ENCODE measurements around the gene TSPAN31. TPM values are rescaled to one million over a fixed set of nuclear protein-coding genes. Genes with fewer than 3 reads are reported as not detected.

The TSPAN31 gene
- total and polyA plus RNA-seq, 7 donors = 12.0 to 85.8 (median 43.2) TPM

DNA sequence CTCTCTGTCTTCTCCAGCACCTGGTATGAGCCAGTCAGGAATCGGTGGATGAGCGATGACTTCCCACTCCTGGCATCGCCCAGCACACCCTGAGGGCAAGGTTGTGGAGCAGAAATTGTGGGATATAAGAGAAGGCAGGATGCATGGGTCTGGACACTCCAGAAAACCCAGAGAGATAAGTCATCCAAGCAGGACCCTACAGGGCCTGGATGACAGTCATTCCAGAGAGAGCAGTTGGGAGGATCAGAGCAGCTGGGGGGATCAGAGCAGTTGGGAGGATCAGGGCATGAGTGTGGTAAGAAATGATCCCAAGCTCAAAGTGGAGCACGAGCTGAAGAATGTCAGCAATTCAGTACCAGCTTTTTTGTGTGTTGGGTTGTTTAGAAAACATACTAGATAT is 10.2 kb upstream of the TSPAN31 start:
- 80 to 85% methylated on average over 4 of the region's 4 CpGs for WGBS, 2 donors
- intact Hi-C loops (cut with DNase I) = no loop called here
- peaks cover 52 to 85% (median 64%) of the 10 kb centered on the region in 3 donors for H3K27me3 ChIP-seq
- peaks cover 0 to 39% (median 38%) of the 10 kb centered on the region in 4 donors for H3K4me1 ChIP-seq
- no peak overlapping the region for H3K4me3 ChIP-seq
- no peak overlapping the region for H3K27ac ChIP-seq
- no peaks in the 10 kb centered on the region for H3K9me3 ChIP-seq
- no peak for TF ChIP-seq EP300 (IDR thresholded peaks at IDR 0.05)
- TF ChIP-seq POLR2AphosphoS5 (IDR thresholded peaks at IDR 0.05) = no peak
- TF ChIP-seq, protein P1, sequence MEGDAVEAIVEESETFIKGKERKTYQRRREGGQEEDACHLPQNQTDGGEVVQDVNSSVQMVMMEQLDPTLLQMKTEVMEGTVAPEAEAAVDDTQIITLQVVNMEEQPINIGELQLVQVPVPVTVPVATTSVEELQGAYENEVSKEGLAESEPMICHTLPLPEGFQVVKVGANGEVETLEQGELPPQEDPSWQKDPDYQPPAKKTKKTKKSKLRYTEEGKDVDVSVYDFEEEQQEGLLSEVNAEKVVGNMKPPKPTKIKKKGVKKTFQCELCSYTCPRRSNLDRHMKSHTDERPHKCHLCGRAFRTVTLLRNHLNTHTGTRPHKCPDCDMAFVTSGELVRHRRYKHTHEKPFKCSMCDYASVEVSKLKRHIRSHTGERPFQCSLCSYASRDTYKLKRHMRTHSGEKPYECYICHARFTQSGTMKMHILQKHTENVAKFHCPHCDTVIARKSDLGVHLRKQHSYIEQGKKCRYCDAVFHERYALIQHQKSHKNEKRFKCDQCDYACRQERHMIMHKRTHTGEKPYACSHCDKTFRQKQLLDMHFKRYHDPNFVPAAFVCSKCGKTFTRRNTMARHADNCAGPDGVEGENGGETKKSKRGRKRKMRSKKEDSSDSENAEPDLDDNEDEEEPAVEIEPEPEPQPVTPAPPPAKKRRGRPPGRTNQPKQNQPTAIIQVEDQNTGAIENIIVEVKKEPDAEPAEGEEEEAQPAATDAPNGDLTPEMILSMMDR (IDR thresholded peaks at IDR 0.05) = no peak
- TF ChIP-seq POLR2A (IDR thresholded peaks at IDR 0.05) = no peak
- H3K36me3 ChIP-seq = no peaks in the 10 kb centered on the region
- DNase-seq = no peak

DNA sequence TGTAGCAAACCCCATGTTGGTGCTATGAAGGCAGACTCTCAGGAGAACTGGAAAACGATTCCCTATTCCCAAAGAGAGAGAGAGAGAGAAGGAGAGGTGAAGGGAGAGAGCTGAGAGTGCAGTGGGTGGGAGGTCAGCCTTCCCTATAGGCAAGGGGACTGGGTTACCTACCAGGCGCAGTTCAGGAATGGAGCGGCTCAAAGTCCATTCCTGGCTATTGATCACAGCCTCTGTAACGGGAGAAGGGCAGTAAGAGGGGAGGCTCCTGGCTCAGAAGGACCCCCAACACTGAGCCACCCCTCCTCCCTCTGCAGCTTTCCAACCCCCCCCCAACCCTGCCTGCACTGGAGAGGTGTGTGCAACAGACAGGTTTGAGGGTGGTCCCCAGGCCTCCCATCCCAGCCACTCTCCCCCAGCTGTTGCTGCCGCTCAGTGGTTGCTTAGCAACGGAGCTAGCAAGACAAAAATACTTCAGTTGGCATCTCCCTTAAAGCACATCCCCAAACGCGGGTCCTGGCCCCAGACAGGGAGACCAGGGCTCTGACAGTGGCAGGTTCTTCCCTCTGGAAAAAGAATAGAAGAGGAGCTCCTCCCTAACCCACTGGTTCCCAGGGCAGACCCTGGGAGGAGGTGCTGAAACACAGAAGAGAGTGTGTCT is 9.5 kb upstream of the TSPAN31 start:
- no peak for TF ChIP-seq EP300 (IDR thresholded peaks at IDR 0.05)
- no peak for TF ChIP-seq POLR2AphosphoS5 (IDR thresholded peaks at IDR 0.05)
- TF ChIP-seq, protein P1 (IDR thresholded peaks at IDR 0.05) = no peak
- no peak for TF ChIP-seq POLR2A (IDR thresholded peaks at IDR 0.05)
- WGBS, 2 donors = 12 to 54% methylated on average over 8 of the region's 8 CpGs
- intact Hi-C loops (cut with DNase I) = no loop called here

DNA sequence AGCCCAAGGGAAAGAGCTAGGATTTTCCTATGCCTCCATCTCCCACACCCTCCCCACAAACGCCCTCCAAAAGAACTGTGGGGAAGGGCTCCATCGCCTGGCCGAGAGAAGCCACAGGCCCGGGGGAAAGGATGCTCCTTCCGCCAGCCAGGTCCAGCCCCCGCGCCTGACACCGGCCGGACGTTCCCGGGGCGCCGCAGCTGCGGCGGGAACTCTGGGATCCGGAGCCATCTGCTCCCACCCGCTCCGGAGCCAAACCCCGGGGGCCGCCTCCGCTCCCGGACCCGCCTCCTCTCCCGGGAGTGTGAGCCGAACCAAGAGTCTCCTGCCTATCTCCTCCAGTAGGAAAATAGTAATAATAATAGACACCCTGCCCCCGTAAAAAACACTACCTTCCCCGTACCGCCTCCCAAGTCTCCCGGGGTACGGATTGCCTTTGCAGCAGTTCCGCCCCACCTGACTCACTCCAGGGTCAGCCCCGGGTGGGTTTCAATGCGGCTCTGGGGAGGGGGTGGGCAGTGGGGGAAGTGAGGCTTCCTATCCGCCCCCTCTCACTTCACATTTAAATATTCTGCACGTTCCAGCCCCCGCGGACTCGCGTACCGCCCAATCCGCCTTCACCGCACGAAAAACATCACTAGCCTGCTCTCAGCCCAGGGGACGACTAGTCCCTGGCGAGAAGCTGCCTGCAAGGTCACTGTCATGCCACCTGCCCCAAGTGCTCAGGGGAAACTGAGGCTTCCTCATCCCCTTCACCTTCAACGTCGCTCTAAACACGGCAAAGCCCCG is 8.7 kb upstream of the TSPAN31 start:
- peaks cover 52 to 96% (median 64%) of the 10 kb centered on the region in 3 donors for H3K27me3 ChIP-seq
- H3K27ac ChIP-seq = no peak overlapping the region
- intact Hi-C loops (cut with DNase I) = no loop called here
- H3K4me1 ChIP-seq = peaks cover 0 to 39% (median 38%) of the 10 kb centered on the region in 4 donors
- H3K36me3 ChIP-seq = no peaks in the 10 kb centered on the region
- no peak overlapping the region for H3K4me3 ChIP-seq
- no peak for DNase-seq
- no peak for TF ChIP-seq POLR2A (IDR thresholded peaks at IDR 0.05)
- TF ChIP-seq EP300 (IDR thresholded peaks at IDR 0.05) = no peak
- TF ChIP-seq POLR2AphosphoS5 (IDR thresholded peaks at IDR 0.05) = no peak
- TF ChIP-seq, protein P1 (IDR thresholded peaks at IDR 0.05) = no peak
- H3K9me3 ChIP-seq = no peaks in the 10 kb centered on the region
- WGBS, 2 donors = 15 to 49% methylated on average over 49 of the region's 49 CpGs

More for the DNA sequence above, 9.5 kb upstream of the TSPAN31 start:
- H3K9me3 ChIP-seq = no peaks in the 10 kb centered on the region
- H3K4me3 ChIP-seq = no peak overlapping the region
- H3K4me1 ChIP-seq = peaks cover 0 to 39% (median 38%) of the 10 kb centered on the region in 4 donors
- H3K27me3 ChIP-seq = peaks cover 52 to 93% (median 64%) of the 10 kb centered on the region in 3 donors
- no peak overlapping the region for H3K27ac ChIP-seq
- H3K36me3 ChIP-seq = no peaks in the 10 kb centered on the region
- no peak for DNase-seq

DNA sequence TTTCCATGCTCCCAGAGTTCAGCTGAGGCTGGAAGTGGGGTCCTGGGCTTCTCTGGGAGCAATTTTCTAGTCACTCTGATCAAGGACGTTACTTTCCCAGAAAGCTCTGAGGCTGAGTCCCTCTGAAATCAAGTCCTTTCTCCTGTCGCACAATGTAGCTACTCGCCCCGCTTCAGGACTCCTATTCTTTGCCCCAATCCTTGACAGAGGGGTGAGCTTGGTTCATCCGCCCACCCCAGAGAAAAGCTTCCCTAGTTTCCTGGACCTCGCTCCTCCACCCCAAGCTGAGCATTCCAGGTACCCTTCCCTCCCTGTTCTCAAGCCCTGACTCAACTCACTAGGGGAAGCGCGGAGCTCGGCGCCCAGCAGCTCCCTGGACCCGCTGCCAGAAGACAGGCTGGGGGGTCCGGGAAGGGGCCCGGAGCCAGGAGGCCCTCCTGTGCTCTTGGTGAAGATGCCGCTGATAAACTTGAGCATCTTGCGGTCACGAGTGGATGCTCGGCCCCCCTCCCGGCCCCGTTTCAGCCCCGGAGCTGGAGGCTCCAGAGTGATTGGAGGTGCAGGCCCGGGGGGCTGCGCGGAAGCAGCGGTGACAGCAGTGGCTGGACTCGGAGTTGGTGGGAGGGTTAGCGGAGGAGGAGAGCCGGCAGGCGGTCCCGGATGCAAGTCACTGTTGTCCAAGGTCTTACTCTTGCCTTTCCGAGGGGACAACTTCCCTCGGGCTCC is 7.9 kb upstream of the TSPAN31 start:
- no peak for DNase-seq
- Histone ChIP-seq H3K9me3 (no peaks in the 10 kb centered on the region), H3K36me3 (no peaks in the 10 kb centered on the region), H3K27me3 (peaks cover 52 to 92% (median 61%) of the 10 kb centered on the region in 3 donors), H3K4me3 (peak overlapping the region in 3 of 4 donors; percentile 20 to 43 (median 41)), H3K4me1 (peaks cover 0 to 39% (median 38%) of the 10 kb centered on the region in 4 donors), H3K27ac (no peak overlapping the region)
- intact Hi-C loops (cut with DNase I) = no loop called here
- no peak for TF ChIP-seq EP300 (IDR thresholded peaks at IDR 0.05)
- no peak for TF ChIP-seq POLR2A (IDR thresholded peaks at IDR 0.05)
- TF ChIP-seq, protein P1 (IDR thresholded peaks at IDR 0.05) = no peak
- TF ChIP-seq POLR2AphosphoS5 (IDR thresholded peaks at IDR 0.05) = no peak
- 19 to 61% methylated on average over 31 of the region's 31 CpGs for WGBS, 2 donors

Data from sigmoid colon (tissue), 7 donors.